Left ventricle myocardium inferior (tissue), 1 donor: ENCODE measurements around the gene TMEM214. TPM values are rescaled to one million over a fixed set of nuclear protein-coding genes. Genes with fewer than 3 reads are reported as not detected.

Experiments used
- DNase-seq: peaks from one replicate; pipeline ENCODE4 v3.0.0-alpha.2; 2020
- H3K27ac ChIP-seq: fragments of 200-600 bp; replicated peaks from 2 replicates; pipeline ENCODE4 v1.8.0; 2021
- H3K27me3 ChIP-seq: fragments of 200-600 bp; 2 replicates; pipeline ENCODE4 v1.8.0; 2021; ENCODE audit warnings: low read depth
- H3K36me3 ChIP-seq: fragments of 200-600 bp; 2 replicates; pipeline ENCODE4 v1.8.0; 2021
- H3K4me1 ChIP-seq: fragments of 200-600 bp; 2 replicates; pipeline ENCODE4 v1.8.0; 2021
- H3K4me3 ChIP-seq: fragments of 200-600 bp; 2 replicates; pipeline ENCODE4 v1.8.0; 2021; ENCODE audit warnings: mild to moderate bottlenecking, moderate library complexity
- H3K9me3 ChIP-seq: fragments of 200-600 bp; replicated peaks from 2 replicates; pipeline ENCODE4 v1.8.0; 2021
- CTCF ChIP-seq: fragments of 200-600 bp; IDR thresholded peaks from 2 replicates; pipeline ENCODE4 v1.8.0; 2021; ENCODE audit warnings: antibody characterized with exemption, mild to moderate bottlenecking, borderline replicate concordance
- intact Hi-C: fragments of 100-400 bp; cut with micrococcal nuclease; formaldehyde crosslinking; loops from one replicate; pipeline ENCODE4 v1.11.0; 2022
- total RNA-seq: library from RNA; stranded (reverse); fragmentation: NEBNext Ultra II Directional; extraction: Animal tissue kit (Norgen Biotek cat#: 25700); gene quantifications from one replicate; pipeline ENCODE4 v1.2.1, GENCODE V29; 2021
- donor health status: DM: no; HTN: yes; CAD: no; lungs with severe emphysema.

The TMEM214 gene
- total RNA-seq, 1 donor from 2014 or later: 31.4 TPM

GRCh38 chr2:27024188-27024587 is 8.6 kb upstream of the TMEM214 start:
- Histone ChIP-seq H3K4me1 (peaks cover 22% of the 10 kb centered on the region), H3K36me3 (peaks cover 68% of the 10 kb centered on the region), H3K9me3 (no peaks in the 10 kb centered on the region), H3K27me3 (no peaks in the 10 kb centered on the region), H3K4me3 (no peak overlapping the region), H3K27ac (no peak overlapping the region)
- intact Hi-C loops: no loop called here
- DNase-seq: no peak
- TF ChIP-seq CTCF: no peak

GRCh38 chr2:27024812-27025211 is 8.0 kb upstream of the TMEM214 start:
- no peaks in the 10 kb centered on the region for H3K27me3 ChIP-seq
- intact Hi-C loops: no loop called here
- H3K9me3 ChIP-seq: no peaks in the 10 kb centered on the region
- H3K4me1 ChIP-seq: peaks cover 17% of the 10 kb centered on the region
- no peak for TF ChIP-seq CTCF
- no peak overlapping the region for H3K4me3 ChIP-seq
- no peak for DNase-seq
- no peak overlapping the region for H3K27ac ChIP-seq
- H3K36me3 ChIP-seq: peaks cover 68% of the 10 kb centered on the region

GRCh38 chr2:27025281-27025800 is 7.4 kb upstream of the TMEM214 start:
- peaks cover 13% of the 10 kb centered on the region for H3K4me1 ChIP-seq
- H3K27me3 ChIP-seq: no peaks in the 10 kb centered on the region
- peaks cover 68% of the 10 kb centered on the region for H3K36me3 ChIP-seq
- no peak for DNase-seq
- H3K9me3 ChIP-seq: no peaks in the 10 kb centered on the region
- intact Hi-C loops: no loop called here
- no peak overlapping the region for H3K4me3 ChIP-seq
- no peak overlapping the region for H3K27ac ChIP-seq
- TF ChIP-seq CTCF: no peak

GRCh38 chr2:27025861-27026851 is 6.6 kb upstream of the TMEM214 start:
- no peaks in the 10 kb centered on the region for H3K27me3 ChIP-seq
- H3K4me3 ChIP-seq: no peak overlapping the region
- TF ChIP-seq CTCF: no peak
- no peak for DNase-seq
- intact Hi-C loops: no loop called here
- peaks cover 4% of the 10 kb centered on the region for H3K4me1 ChIP-seq
- no peaks in the 10 kb centered on the region for H3K9me3 ChIP-seq
- H3K36me3 ChIP-seq: peaks cover 68% of the 10 kb centered on the region
- H3K27ac ChIP-seq: no peak overlapping the region

GRCh38 chr2:27027211-27027651 is 5.5 kb upstream of the TMEM214 start:
- no peak for DNase-seq
- peaks cover 5% of the 10 kb centered on the region for H3K4me1 ChIP-seq
- no peak overlapping the region for H3K4me3 ChIP-seq
- H3K9me3 ChIP-seq: no peaks in the 10 kb centered on the region
- H3K36me3 ChIP-seq: peaks cover 66% of the 10 kb centered on the region
- no peaks in the 10 kb centered on the region for H3K27me3 ChIP-seq
- no peak overlapping the region for H3K27ac ChIP-seq
- no peak for TF ChIP-seq CTCF
- intact Hi-C loops: no loop called here
